HG02588 (cell line): ENCODE results near the gene SLC11A1.

Source experiments
- ATAC-seq: cut with Tn5 transposase; IDR thresholded peaks from one replicate; pipeline ENCODE4 v1.9.1; 2021; ENCODE audit warnings: mild to moderate bottlenecking, moderate library complexity; ENCODE audit not compliant: unreplicated experiment

Gene SLC11A1

DNA sequence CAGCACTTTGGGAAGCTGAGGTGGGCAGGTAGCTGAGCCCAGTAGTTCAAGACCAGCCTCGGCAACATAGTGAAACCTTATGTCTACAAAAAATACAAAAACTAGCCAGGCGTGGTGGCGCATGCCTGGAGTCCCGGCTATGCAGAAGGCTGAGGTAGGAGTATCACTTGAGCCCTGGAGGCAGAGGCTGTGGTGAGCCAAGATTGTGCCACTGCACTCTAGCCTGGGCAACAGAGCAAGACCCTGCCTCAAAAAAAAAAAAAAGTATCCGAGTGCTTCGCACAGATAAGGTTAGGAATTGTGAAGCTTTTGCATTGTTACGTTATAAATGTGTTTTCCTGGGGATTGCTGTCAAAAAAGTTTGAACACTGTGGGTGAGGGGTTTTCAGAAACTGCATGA lies 21.7 kb downstream of the SLC11A1 start:
- no peak for ATAC-seq

DNA sequence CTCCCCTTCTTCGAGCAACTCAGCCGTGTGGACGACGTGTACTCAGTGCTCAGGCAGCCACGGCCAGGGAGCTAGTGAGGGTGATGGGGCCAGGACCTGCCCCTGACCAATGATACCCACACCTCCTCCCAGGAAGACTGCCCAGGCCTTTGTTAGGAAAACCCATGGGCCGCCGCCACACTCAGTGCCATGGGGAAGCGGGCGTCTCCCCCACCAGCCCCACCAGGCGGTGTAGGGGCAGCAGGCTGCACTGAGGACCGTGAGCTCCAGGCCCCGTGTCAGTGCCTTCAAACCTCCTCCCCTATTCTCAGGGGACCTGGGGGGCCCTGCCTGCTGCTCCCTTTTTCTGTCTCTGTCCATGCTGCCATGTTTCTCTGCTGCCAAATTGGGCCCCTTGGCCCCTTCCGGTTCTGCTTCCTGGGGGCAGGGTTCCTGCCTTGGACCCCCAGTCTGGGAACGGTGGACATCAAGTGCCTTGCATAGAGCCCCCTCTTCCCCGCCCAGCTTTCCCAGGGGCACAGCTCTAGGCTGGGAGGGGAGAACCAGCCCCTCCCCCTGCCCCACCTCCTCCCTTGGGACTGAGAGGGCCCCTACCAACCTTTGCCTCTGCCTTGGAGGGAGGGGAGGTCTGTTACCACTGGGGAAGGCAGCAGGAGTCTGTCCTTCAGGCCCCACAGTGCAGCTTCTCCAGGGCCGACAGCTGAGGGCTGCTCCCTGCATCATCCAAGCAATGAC lies 22.4 kb downstream of the SLC11A1 start:
- no peak for ATAC-seq

DNA sequence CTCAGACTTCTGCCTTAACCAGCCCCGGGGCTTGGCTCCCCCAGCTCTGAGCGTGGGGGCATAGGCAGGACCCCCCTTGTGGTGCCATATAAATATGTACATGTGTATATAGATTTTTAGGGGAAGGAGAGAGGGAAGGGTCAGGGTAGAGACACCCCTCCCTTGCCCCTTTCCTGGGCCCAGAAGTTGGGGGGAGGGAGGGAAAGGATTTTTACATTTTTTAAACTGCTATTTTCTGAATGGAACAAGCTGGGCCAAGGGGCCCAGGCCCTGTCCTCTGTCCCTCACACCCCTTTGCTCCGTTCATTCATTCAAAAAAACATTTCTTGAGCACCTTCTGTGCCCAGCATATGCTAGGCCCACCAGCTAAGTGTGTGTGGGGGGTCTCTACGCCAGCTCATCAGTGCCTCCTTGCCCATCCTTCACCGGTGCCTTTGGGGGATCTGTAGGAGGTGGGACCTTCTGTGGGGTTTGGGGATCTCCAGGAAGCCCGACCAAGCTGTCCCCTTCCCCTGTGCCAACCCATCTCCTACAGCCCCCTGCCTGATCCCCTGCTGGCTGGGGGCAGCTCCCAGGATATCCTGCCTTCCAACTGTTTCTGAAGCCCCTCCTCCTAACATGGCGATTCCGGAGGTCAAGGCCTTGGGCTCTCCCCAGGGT lies 23.1 kb downstream of the SLC11A1 start:
- no peak for ATAC-seq

DNA sequence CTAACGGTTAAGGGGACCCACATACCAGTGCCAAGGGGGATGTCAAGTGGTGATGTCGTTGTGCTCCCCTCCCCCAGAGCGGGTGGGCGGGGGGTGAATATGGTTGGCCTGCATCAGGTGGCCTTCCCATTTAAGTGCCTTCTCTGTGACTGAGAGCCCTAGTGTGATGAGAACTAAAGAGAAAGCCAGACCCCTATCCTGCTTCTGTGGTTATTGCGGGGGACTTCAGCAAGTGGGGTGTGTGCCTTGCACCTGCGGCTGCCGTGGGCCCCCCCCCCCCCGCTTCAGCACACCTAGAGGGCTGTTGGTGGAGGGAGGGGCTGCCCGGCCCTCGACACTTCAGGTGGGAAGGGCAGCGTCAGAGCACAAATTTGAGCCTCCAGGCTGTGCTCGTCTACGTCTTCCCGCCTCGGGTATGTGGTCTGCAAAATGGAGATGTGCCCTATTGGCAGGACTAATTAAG lies 23.7 kb downstream of the SLC11A1 start:
- peak; percentile 20 for ATAC-seq

DNA sequence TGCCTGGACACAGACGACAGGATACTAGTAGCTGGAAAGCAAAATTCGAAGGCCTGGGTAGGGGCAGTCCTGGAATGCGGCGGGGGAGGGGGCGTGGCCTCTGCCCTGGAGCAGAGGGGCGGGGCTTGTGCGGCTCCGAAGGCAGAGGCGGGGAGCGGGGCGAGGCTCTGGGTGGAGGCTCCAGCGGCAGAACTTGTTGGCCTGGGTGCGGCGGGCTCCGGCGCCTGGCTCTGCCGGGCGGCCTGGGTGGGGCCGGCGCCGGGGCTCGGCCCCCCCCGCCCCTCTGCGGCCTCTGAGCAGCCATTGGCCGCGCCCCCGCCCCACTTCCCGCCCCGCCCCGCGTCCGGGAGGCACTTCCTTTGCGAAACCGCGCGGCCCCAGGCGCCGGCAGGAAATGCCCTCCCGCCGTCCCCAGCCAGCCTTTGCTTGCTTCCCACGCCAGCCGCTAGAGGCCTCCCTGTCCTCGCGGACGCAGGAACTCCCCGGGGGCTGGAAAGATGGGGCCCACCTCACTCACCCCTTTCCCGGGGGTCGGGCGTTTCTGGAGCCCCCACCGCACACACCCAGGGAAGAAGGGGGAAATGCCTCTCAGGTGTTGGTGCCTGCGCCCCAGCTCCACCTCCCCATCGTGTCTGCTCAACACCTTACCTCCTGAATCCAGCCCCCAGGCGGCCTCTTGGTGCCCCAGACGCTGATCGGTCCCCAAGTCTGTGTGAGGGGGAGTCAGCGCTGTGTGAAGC lies 24.3 kb downstream of the SLC11A1 start:
- ATAC-seq, result peak; percentile 75

DNA sequence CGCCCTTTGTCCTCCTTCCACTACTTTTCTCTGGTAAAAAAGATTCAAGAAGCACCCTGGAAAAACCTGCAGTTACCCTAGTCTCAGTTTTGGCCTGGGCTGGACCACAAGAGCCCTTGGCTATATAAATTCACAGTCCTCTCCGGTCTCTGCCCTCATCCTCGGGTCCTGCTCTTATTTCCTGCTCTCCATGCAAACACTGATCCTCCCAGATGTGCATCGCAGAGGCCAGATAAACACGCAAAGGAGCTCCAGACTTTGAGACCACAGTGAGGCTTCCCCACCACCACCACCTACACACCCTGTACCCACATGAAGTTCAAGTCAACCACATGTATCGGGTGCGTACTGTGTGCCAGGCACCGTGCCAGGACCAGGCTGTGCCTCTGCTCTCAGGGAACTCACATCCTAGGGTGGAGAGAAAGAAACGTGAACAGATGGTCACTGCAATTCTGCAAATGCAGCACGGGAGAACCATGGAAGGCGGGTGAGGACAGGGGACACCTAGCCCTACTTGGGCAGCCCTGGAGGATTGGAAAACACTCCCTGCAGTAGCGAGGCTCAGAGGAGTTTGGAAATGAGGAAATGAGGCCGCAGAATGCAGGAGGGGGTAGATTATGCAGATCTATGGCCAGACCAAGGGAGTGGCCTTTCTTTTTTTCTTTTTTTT lies 25.0 kb downstream of the SLC11A1 start:
- peak; percentile 12 for ATAC-seq

DNA sequence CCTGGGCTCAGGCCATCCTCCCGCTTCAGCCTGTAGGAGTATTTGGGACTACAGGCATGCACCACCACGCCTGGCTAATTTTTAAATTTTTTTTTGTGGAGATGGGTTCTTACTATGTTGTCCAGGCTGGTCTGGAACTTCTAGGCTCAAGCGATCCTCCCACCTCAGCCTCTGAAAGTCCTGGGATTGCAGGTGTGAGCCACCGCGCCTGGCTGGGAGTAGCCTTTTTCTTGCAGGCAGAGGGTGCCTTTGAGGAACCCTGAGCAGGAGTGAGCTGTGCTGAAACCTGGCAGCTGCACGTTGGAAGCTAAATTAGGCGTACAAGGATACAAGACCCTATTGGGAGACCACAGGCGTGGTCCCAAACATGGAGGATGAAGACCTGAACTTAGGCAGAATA lies 25.6 kb downstream of the SLC11A1 start:
- no peak for ATAC-seq

DNA sequence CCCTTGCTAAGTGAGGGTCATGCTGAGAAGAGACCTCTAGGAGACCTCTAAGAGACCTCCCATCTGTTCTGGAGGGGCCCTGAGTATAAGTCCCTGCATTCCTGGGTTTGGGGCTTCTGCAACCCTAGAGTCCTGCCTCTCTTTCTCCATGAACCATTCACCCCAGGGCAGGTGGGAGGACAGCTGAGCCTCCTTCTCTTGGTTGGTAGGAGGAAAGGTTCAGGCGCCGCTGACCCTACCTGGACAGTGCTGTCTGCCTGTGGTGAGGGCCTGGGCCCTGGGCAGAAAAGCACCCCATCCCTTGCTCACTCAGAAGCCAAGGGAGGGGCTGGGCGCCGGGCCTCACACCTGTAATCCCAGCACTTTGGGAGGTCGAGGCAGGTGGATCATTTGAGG lies 36.2 kb downstream of the SLC11A1 start:
- no peak for ATAC-seq

DNA sequence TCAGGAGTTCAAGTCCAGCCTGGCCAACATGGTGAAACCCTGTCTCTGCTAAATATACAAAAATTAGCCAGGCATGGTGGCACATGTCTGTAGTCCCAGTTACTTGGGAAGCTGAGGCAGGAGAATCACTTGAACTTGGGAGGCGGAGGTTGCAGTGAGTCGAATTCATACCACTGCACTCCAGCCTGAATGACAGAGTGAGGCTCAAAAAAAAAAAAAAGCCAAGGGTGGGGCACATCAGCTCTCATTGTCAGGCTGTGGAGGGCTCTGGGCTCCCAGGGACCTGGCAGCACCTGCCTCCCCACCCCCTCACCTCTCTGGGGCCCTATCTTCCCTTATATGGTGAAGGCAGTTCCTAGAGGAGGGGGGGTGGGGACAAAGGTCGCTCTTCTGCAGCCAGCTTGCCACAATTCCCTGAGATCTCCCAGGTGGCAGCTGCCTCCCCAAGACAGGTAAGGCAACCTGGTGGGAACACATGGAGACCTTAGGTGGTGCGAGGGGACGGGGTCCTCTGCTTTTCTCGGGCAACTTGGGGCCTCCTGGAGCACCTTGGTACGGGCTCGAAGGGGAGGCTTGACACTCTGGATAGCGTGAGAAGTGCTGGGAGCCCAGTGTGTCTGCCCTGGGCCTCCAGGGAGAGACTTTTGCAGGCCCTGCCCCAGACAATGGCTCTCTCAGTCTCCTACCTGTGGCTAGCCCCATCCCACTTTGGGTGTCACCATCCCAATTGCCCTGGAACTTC lies 36.8 kb downstream of the SLC11A1 start, which contains the start of gene VIL1:
VIL1 (plus strand) TSS at position 407 of the 742 bp plus-strand sequence. CDS start 4,656 bp downstream, outside the sequence.
- ATAC-seq, result no peak

DNA sequence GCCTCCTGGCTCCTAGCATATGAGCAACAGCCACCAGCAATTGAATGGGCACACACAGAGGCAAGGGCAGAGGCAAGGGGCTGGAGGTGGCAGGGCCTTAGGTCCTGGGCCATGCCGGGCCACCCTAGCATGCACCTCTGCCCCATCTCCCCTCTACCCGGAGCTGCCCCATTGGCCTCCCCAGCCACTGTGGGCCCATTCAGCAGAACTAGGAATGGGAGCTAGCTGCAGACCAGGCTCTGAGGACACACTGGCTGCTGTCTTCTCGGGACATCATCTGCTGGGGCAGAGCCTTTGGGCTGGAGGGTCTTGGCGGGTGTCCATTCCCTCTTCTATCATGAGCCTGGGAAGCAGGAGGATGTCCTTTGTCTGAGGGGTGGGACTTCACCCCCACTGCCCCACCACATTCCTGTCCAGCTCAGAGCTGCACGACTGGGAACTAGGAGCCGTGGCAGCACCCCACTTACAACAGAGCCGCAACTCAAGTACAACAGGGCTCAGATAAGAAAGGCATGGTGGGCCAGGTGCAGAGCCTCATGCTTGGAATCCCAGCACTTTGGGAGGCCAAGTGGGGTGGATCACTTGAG lies 37.6 kb downstream of the SLC11A1 start:
- ATAC-seq, result no peak

DNA sequence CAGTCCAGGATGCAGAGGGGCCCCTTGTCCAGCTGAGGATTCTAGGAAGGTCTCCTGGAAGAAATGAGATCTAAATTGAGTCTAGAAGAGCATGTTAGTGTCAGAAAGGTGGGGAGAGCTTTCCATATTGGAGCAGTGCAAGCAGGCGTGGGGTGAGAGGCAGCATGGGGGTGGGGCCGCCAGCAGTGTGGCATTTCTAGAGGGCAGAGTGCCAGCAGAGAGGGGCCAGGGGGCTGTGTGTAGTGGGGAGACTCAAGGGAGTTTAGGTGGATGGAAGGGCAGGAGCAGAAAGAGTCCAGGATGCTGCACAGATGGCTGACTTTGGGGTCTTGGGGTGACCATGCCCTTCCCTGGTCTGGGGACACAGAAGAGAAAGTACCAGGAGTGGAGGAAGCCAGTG lies 39.0 kb downstream of the SLC11A1 start:
- no peak for ATAC-seq

DNA sequence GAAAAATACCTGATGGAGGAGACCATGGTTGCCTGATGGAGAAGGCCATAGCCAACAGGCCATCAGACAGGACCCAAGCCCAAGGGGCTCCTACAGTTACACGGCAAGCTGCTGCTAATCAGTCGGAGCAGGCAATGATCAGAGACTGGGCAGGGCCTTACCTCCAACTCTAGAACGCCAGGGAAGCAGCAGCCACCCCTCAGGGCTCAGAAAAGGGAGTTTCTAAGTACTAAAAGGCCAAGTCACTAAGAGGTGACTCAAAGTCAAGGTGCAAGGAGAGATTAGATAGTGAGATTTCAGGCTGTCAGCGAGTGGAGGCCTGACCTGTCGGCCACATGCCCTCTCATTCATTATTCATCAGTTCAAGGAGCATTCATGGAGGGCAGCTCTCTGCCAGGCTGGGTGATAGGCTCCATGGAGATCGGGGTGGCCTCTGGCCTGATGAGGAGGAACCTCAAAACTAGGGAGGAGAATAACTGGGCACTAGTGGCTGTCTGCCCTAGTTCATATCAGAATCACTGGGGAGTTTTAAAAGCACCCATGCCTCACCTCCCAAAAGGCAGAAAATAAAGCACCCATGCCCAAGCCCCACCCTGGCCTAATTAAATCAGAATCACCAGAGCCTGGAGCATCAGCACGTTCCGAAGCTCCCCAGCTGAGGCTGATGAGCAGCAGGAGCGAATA lies 40.5 kb downstream of the SLC11A1 start:
- no peak for ATAC-seq

DNA sequence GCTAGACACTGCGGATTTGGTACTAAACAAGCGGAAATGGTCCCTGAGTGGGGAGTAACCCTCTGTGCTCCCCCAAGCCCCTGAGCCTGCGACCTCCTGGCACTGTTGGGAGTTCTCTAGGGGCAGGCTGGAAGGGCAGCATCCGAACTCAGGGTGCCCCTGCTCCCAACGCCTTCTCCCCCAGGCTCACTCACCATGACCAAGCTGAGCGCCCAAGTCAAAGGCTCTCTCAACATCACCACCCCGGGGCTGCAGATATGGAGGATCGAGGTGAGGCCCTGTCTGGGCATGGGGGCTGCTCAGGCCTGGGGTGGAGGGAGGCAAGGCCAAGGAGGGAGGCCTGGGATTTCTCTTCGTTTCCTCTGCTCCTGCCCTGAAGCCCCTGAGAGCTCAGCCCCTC lies 41.5 kb downstream of the SLC11A1 start:
- ATAC-seq, result no peak

DNA sequence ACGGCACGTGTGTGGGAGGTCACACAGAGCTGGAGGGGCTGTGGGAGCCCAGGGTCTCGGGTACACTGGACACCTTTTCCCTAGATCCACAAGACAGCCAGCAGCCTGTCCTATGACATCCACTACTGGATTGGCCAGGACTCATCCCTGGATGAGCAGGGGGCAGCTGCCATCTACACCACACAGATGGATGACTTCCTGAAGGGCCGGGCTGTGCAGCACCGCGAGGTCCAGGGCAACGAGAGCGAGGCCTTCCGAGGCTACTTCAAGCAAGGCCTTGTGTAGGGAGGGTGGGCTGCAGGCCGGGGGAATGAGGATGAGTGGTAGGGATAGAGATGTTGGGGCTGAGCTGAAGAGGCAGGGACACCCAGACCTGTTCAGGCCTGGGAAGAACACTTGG lies 43.5 kb downstream of the SLC11A1 start:
- ATAC-seq, result no peak

DNA sequence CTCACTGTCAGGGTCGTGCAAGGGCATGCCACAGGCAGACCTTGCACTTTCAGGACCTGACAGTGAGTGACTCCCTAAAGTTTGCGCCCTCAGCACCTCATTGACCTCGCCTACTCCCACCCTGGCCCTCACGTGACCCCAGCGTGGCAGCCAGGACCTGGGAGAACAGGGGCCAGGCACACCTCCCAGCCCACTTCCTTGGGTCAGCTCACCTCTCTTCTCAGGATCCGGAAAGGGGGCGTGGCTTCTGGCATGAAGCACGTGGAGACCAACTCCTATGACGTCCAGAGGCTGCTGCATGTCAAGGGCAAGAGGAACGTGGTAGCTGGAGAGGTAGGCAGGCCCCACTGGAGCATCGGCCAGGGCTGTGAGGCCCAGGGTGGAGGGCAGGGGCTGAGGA lies 45.7 kb downstream of the SLC11A1 start:
- ATAC-seq, result no peak

DNA sequence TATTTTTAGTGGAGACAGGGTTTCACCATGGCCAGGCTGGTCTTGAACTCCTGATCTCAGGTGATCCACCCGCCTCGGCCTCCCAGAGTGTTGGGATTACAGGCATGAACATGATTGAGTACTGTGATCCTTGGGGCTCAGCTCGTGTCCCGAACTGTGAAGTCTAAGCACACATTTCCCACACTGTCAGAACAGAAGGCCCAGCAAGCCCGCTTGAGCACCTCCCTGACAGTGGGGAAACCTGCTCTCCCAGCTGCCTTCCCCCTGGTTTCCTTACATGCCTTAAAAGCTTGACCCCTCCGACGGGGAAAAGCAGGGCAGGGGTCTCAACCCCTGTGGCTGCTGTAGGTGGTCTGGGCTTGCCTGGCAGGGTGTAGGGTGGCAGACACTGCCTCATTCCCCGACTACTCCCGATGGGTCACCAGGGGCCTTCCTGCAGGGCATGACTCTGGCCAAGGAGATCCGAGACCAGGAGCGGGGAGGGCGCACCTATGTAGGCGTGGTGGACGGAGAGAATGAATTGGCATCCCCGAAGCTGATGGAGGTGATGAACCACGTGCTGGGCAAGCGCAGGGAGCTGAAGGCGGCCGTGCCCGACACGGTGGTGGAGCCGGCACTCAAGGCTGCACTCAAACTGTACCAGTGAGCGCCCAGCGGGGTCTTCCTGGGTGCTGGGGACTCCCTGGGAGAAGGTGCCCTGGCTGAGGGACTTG lies 46.9 kb downstream of the SLC11A1 start:
- ATAC-seq, result no peak

DNA sequence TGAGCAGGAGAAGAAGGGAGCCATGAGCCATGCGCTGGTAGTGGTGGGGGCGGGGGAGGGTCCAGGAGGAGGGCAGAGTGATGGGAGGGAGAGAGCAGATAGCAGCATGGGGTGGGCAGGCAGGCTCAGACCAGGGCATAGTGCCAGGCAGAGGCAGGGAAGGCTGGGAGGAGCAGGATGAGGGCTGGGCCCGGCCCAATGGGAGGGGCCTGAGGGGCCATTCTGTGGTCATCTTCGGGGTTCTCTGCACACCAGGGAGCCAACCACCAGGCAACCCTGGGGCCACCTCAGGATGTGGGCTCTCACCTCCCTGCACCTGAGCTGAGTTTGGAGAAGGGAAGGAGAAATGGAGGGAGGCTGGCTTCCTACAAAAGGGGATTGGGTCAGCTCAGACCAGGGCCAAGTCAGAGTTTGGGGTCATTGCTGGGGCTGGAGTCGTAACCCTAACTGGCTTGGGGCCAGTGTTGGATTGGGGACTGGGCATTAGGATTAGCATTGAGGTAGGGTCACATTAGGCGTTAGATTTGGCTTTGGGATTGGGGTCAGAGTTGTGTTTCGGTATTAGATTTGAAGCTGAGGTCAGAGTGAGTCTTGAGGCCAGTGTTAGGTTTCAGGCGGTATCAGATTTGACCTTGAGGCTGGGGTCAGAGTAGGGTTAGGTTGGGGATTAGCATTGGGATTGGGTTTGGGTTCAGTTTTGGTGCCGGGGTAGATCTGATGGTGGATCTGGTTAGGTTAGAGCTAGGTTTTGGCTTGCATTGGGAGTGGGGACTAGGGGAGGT lies 48.0 kb downstream of the SLC11A1 start:
- ATAC-seq, result no peak

DNA sequence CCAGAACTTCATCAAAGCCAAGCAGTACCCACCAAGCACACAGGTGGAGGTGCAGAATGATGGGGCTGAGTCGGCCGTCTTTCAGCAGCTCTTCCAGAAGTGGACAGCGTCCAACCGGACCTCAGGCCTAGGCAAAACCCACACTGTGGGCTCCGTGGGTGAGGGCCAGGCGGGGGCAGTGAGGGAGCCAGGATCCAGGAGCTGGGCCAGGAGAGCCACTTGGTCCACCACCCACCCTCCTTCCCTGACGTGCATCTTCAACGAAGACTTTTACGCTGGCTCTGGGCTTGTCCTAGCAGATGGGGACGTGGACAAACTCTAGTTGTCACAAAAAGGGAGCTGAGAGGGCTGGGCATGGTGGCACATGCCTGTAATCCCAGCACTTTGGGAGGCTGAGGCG lies 48.6 kb downstream of the SLC11A1 start:
- ATAC-seq, result no peak
